HEK293T (cell line): ENCODE data around the gene LRG1.

Experiments
- ARNT ChIP-seq: fragments of 450-650 bp; IDR thresholded peaks from 2 replicates; pipeline ENCODE4 v1.6.1; 2017; ENCODE audit warnings: mild to moderate bottlenecking
- BHLHE40 ChIP-seq: fragments of 450-650 bp; IDR thresholded peaks from 2 replicates; pipeline ENCODE4 v1.6.1; 2016; ENCODE audit warnings: mild to moderate bottlenecking, moderate library complexity, borderline replicate concordance
- CTBP1 ChIP-seq: fragments of 450-650 bp; IDR thresholded peaks from 2 replicates; pipeline ENCODE4 v1.6.1; 2016; ENCODE audit warnings: borderline replicate concordance
- FOXA1 ChIP-seq: fragments of 450-650 bp; IDR thresholded peaks from 2 replicates; pipeline ENCODE4 v1.6.1; 2016; ENCODE audit warnings: mild to moderate bottlenecking
- FOXM1 ChIP-seq: fragments of 450-650 bp; IDR thresholded peaks from 2 replicates; pipeline ENCODE4 v1.6.1; 2017; ENCODE audit warnings: mild to moderate bottlenecking, borderline replicate concordance
- HDGF ChIP-seq: fragments of 450-650 bp; IDR thresholded peaks from 2 replicates; pipeline ENCODE4 v1.6.1; 2017; ENCODE audit warnings: antibody characterized with exemption, borderline replicate concordance
- L3MBTL2 ChIP-seq: fragments of 450-650 bp; conservative IDR thresholded peaks from 2 replicates; pipeline ENCODE4 v1.6.1; 2016; ENCODE audit warnings: mild to moderate bottlenecking
- SP1 ChIP-seq: fragments of 450-650 bp; IDR thresholded peaks from 2 replicates; pipeline ENCODE4 v1.6.1; 2017
- SUZ12 ChIP-seq: fragments of 450-650 bp; IDR thresholded peaks from 2 replicates; pipeline ENCODE4 v1.6.1; 2016; ENCODE audit warnings: mild to moderate bottlenecking
- TARDBP ChIP-seq: fragments of 450-650 bp; IDR thresholded peaks from 2 replicates; pipeline ENCODE4 v1.6.1; 2016
- TF ChIP-seq, protein P1 (sequence below): fragments of 450-650 bp; IDR thresholded peaks from 2 replicates; pipeline ENCODE4 v1.6.1; 2016

DNA sequence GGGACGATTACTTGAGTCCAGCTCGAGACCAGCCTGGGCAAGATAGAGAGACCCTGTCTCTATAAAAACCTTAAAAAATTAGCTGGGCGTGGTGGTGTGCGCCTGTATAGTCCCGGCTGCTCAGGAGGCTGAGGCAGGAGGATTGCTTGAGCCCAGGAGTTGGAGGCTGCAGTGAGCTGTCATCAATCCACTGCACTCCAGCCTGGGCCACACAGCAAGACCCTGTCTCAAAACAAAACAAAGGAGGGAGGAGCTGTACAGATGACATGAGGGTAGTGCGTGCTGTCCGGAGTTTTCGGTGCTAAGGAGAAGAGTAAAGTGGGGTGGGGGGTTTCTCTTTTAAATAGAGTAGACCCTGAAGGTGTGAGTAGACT is 45.2 kb downstream of the LRG1 start:
- no peak for TF ChIP-seq HDGF
- TF ChIP-seq, protein P1, sequence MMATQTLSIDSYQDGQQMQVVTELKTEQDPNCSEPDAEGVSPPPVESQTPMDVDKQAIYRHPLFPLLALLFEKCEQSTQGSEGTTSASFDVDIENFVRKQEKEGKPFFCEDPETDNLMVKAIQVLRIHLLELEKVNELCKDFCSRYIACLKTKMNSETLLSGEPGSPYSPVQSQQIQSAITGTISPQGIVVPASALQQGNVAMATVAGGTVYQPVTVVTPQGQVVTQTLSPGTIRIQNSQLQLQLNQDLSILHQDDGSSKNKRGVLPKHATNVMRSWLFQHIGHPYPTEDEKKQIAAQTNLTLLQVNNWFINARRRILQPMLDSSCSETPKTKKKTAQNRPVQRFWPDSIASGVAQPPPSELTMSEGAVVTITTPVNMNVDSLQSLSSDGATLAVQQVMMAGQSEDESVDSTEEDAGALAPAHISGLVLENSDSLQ, result no peak
- TF ChIP-seq TARDBP, result no peak
- no peak for TF ChIP-seq SUZ12
- TF ChIP-seq CTBP1, result no peak
- no peak for TF ChIP-seq ARNT
- TF ChIP-seq SP1, result no peak
- TF ChIP-seq FOXM1, result no peak
- TF ChIP-seq BHLHE40, result no peak
- no peak for TF ChIP-seq FOXA1
- TF ChIP-seq L3MBTL2, result no peak
